Measurements from ENCODE around the gene IFIT1.

IFIT1 gene

DNA sequence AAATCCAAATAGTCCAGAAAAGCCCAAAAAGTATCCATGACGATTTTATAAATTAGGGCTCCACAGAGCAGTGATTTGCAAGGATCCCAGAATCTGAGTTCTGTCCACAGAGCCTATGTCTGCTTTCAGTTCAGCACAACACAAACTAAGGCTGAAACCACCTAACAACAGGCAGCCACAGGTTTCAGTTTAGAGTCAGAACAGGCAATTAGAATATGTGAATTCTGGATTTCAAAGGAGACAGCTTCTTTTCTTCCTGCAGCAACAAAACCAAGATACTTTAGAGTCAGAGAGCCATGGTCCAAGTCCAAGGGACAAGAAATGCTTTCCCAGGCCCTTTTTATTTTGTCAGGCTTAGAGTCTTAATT lies 41.0 kb upstream of the IFIT1 start:
- Histone ChIP-seq H3K27me3 (ENCODE audit: control insufficient read depth in 1 of 2, insufficient read depth in 2 of 2, low read length in 2 of 2) (no peaks in the 10 kb centered on the region), H3K9me3 (ENCODE audit: control insufficient read depth in 2 of 2, low read length in 2 of 2) (no peaks in the 10 kb centered on the region), H3K36me3 (ENCODE audit: control insufficient read depth in 2 of 2, insufficient read depth in 2 of 2, low read length in 2 of 2) (no peaks in the 10 kb centered on the region), H3K27ac (ENCODE audit: low read length) (no peak overlapping the region), H3K4me1 (ENCODE audit: control insufficient read depth, insufficient read depth, low read length) (peaks cover 4% of the 10 kb centered on the region), H3K4me3 (ENCODE audit: low read length in 2 of 2) (no peak overlapping the region), H3K9ac (ENCODE audit: low read length in 2 of 2) (peak overlapping the region in 1 of 2 donors; percentile 47)

DNA sequence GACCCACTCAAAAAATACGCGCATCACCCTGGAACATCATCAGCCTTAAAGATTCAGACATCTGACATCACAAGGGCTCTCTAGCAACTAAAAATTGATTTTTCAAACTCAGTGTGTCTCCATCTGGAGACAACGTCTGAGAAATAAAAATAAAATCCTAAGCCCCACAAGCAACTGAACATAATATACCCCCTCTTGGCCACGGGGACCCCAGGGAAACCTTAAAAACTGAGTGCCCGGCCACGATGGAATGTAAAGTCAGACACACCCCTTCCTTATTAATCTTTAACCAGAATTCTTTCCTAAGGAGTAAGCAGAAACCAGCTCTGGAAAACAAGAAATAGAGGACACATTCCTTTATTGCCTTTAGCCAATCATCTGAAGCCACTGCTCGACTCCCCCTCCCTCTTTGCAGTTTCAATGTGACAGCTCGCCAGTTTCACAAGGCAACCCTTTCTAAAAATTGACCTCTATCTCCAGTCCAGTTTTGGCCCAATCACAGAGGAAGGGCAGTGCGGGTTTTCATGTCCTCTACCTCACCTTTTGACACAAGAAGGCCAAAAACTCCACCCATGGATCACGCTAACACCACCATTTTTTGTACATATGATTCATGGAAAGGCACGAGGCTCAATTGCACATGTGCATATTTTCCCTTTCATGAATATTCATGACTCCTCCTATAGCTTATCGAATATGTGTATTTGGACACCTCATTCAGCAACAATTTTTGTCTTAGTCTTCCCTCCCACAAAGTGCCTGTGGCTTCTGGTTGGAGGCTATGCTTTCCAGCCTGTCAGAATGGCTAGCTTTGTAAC lies 40.4 kb upstream of the IFIT1 start:
- Histone ChIP-seq H3K27ac (ENCODE audit: low read length) (no peak overlapping the region), H3K36me3 (ENCODE audit: control insufficient read depth in 2 of 2, insufficient read depth in 2 of 2, low read length in 2 of 2) (no peaks in the 10 kb centered on the region), H3K4me3 (ENCODE audit: low read length in 2 of 2) (no peak overlapping the region), H3K9me3 (ENCODE audit: control insufficient read depth in 2 of 2, low read length in 2 of 2) (no peaks in the 10 kb centered on the region), H3K9ac (ENCODE audit: low read length in 2 of 2) (peak overlapping the region in 1 of 2 donors; percentile 47), H3K4me1 (ENCODE audit: control insufficient read depth, insufficient read depth, low read length) (peaks cover 4% of the 10 kb centered on the region), H3K27me3 (ENCODE audit: control insufficient read depth in 1 of 2, insufficient read depth in 2 of 2, low read length in 2 of 2) (no peaks in the 10 kb centered on the region)

- Histone ChIP-seq H3K9ac (ENCODE audit: low read length in 2 of 2) (no peak overlapping the region), H3K27ac (ENCODE audit: low read length) (no peak overlapping the region), H3K4me1 (ENCODE audit: control insufficient read depth, insufficient read depth, low read length) (peaks cover 4% of the 10 kb centered on the region)
These were observed 39.6 kb upstream of the IFIT1 start for GRCh38 chr10:89352802-89353201.

GRCh38 chr10:89355394-89355931 lies 37.0 kb upstream of the IFIT1 start:
- Histone ChIP-seq H3K4me1 (ENCODE audit: control insufficient read depth, insufficient read depth, low read length) (peaks cover 4% of the 10 kb centered on the region), H3K27me3 (ENCODE audit: control insufficient read depth in 1 of 2, insufficient read depth in 2 of 2, low read length in 2 of 2) (no peaks in the 10 kb centered on the region), H3K36me3 (ENCODE audit: control insufficient read depth in 2 of 2, insufficient read depth in 2 of 2, low read length in 2 of 2) (no peaks in the 10 kb centered on the region), H3K9ac (ENCODE audit: low read length in 2 of 2) (no peak overlapping the region), H3K27ac (ENCODE audit: low read length) (no peak overlapping the region), H3K4me3 (ENCODE audit: low read length in 2 of 2) (no peak overlapping the region), H3K9me3 (ENCODE audit: control insufficient read depth in 2 of 2, low read length in 2 of 2) (no peaks in the 10 kb centered on the region)

More at GRCh38 chr10:89352802-89353201, 39.6 kb upstream of the IFIT1 start:
- Histone ChIP-seq H3K4me3 (ENCODE audit: low read length in 2 of 2) (no peak overlapping the region), H3K9me3 (ENCODE audit: control insufficient read depth in 2 of 2, low read length in 2 of 2) (no peaks in the 10 kb centered on the region), H3K27me3 (ENCODE audit: control insufficient read depth in 1 of 2, insufficient read depth in 2 of 2, low read length in 2 of 2) (no peaks in the 10 kb centered on the region), H3K36me3 (ENCODE audit: control insufficient read depth in 2 of 2, insufficient read depth in 2 of 2, low read length in 2 of 2) (no peaks in the 10 kb centered on the region)

DNA sequence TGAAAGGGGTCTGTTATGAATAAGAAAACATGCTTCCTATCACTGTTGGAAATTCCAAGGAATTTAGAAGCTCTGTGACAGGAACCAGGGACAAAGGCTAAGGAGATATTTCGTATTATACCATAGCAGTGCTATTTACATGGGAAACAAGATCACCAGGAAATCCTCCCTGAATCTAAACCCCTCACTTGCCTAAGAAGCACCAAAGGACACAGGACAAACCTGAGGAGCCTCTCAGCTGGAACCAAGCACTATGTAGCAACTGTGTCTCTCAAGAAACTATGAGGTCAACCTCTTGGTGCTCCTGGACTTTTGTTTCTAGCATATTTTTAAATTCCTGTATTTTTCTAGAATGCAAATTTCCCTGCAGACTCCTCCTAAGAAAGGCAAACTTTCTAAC lies 35.3 kb upstream of the IFIT1 start:
- no peaks in the 10 kb centered on the region for H3K36me3 ChIP-seq (ENCODE audit: control insufficient read depth in 2 of 2, insufficient read depth in 2 of 2, low read length in 2 of 2)
- no peaks in the 10 kb centered on the region for H3K9me3 ChIP-seq (ENCODE audit: control insufficient read depth in 2 of 2, low read length in 2 of 2)
- no peak overlapping the region for H3K4me3 ChIP-seq (ENCODE audit: low read length in 2 of 2)
- H3K27me3 ChIP-seq (ENCODE audit: control insufficient read depth in 1 of 2, insufficient read depth in 2 of 2, low read length in 2 of 2) = no peaks in the 10 kb centered on the region
- no peaks in the 10 kb centered on the region for H3K4me1 ChIP-seq (ENCODE audit: control insufficient read depth, insufficient read depth, low read length)
- H3K27ac ChIP-seq (ENCODE audit: low read length) = no peak overlapping the region
- no peak overlapping the region for H3K9ac ChIP-seq (ENCODE audit: low read length in 2 of 2)

GRCh38 chr10:89357975-89358374 lies 34.4 kb upstream of the IFIT1 start:
- Histone ChIP-seq H3K4me1 (ENCODE audit: control insufficient read depth, insufficient read depth, low read length) (no peaks in the 10 kb centered on the region), H3K27me3 (ENCODE audit: control insufficient read depth in 1 of 2, insufficient read depth in 2 of 2, low read length in 2 of 2) (no peaks in the 10 kb centered on the region), H3K9ac (ENCODE audit: low read length in 2 of 2) (no peak overlapping the region), H3K9me3 (ENCODE audit: control insufficient read depth in 2 of 2, low read length in 2 of 2) (no peaks in the 10 kb centered on the region), H3K4me3 (ENCODE audit: low read length in 2 of 2) (no peak overlapping the region), H3K27ac (ENCODE audit: low read length) (no peak overlapping the region), H3K36me3 (ENCODE audit: control insufficient read depth in 2 of 2, insufficient read depth in 2 of 2, low read length in 2 of 2) (no peaks in the 10 kb centered on the region)

- H3K9ac ChIP-seq (ENCODE audit: low read length in 2 of 2) = no peak overlapping the region
- H3K4me1 ChIP-seq (ENCODE audit: control insufficient read depth, insufficient read depth, low read length) = no peaks in the 10 kb centered on the region
- H3K9me3 ChIP-seq (ENCODE audit: control insufficient read depth in 2 of 2, low read length in 2 of 2) = no peaks in the 10 kb centered on the region
- H3K27me3 ChIP-seq (ENCODE audit: control insufficient read depth in 1 of 2, insufficient read depth in 2 of 2, low read length in 2 of 2) = no peaks in the 10 kb centered on the region
- H3K36me3 ChIP-seq (ENCODE audit: control insufficient read depth in 2 of 2, insufficient read depth in 2 of 2, low read length in 2 of 2) = no peaks in the 10 kb centered on the region
- no peak overlapping the region for H3K27ac ChIP-seq (ENCODE audit: low read length)
- no peak overlapping the region for H3K4me3 ChIP-seq (ENCODE audit: low read length in 2 of 2)
These were observed 32.3 kb upstream of the IFIT1 start for GRCh38 chr10:89360157-89360556.

- Histone ChIP-seq H3K4me3 (ENCODE audit: low read length in 2 of 2) (no peak overlapping the region), H3K27ac (ENCODE audit: low read length) (no peak overlapping the region), H3K9me3 (ENCODE audit: control insufficient read depth in 2 of 2, low read length in 2 of 2) (no peaks in the 10 kb centered on the region), H3K36me3 (ENCODE audit: control insufficient read depth in 2 of 2, insufficient read depth in 2 of 2, low read length in 2 of 2) (no peaks in the 10 kb centered on the region), H3K27me3 (ENCODE audit: control insufficient read depth in 1 of 2, insufficient read depth in 2 of 2, low read length in 2 of 2) (no peaks in the 10 kb centered on the region), H3K9ac (ENCODE audit: low read length in 2 of 2) (no peak overlapping the region), H3K4me1 (ENCODE audit: control insufficient read depth, insufficient read depth, low read length) (peaks cover 3% of the 10 kb centered on the region)
These were observed 29.5 kb upstream of the IFIT1 start for GRCh38 chr10:89362929-89363328.

GRCh38 chr10:89363729-89364442 lies 28.5 kb upstream of the IFIT1 start:
- H3K36me3 ChIP-seq (ENCODE audit: control insufficient read depth in 2 of 2, insufficient read depth in 2 of 2, low read length in 2 of 2) = no peaks in the 10 kb centered on the region
- no peaks in the 10 kb centered on the region for H3K9me3 ChIP-seq (ENCODE audit: control insufficient read depth in 2 of 2, low read length in 2 of 2)
- H3K4me3 ChIP-seq (ENCODE audit: low read length in 2 of 2) = no peak overlapping the region
- H3K9ac ChIP-seq (ENCODE audit: low read length in 2 of 2) = no peak overlapping the region
- H3K27me3 ChIP-seq (ENCODE audit: control insufficient read depth in 1 of 2, insufficient read depth in 2 of 2, low read length in 2 of 2) = no peaks in the 10 kb centered on the region
- no peak overlapping the region for H3K27ac ChIP-seq (ENCODE audit: low read length)
- peaks cover 3% of the 10 kb centered on the region for H3K4me1 ChIP-seq (ENCODE audit: control insufficient read depth, insufficient read depth, low read length)

- Histone ChIP-seq H3K36me3 (ENCODE audit: control insufficient read depth in 2 of 2, insufficient read depth in 2 of 2, low read length in 2 of 2) (no peaks in the 10 kb centered on the region), H3K27me3 (ENCODE audit: control insufficient read depth in 1 of 2, insufficient read depth in 2 of 2, low read length in 2 of 2) (no peaks in the 10 kb centered on the region), H3K4me3 (ENCODE audit: low read length in 2 of 2) (no peak overlapping the region), H3K27ac (ENCODE audit: low read length) (no peak overlapping the region), H3K9me3 (ENCODE audit: control insufficient read depth in 2 of 2, low read length in 2 of 2) (no peaks in the 10 kb centered on the region), H3K9ac (ENCODE audit: low read length in 2 of 2) (no peak overlapping the region), H3K4me1 (ENCODE audit: control insufficient read depth, insufficient read depth, low read length) (peaks cover 3% of the 10 kb centered on the region)
These were observed 27.9 kb upstream of the IFIT1 start for GRCh38 chr10:89364531-89364930.

DNA sequence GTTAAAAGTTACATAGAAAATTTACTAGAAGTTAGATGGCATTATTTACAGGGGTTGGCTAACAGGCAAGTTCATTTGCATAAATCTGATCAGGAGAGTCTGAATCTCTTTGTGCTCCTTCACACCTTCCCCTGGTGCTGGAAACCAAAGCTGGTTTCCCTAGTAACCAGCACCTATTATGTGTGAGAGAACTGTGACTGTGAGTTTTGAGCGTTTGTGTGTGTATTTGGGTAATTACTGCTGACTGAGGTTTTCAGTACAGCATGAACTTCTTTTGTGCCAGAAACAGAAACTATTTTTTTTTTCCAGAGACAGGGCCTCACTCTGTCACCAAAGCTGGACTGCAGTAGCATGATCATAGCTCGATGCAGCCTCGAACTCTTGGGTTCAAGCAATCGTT lies 24.9 kb upstream of the IFIT1 start:
- Histone ChIP-seq H3K4me3 (ENCODE audit: low read length in 2 of 2) (no peak overlapping the region), H3K9me3 (ENCODE audit: control insufficient read depth in 2 of 2, low read length in 2 of 2) (no peaks in the 10 kb centered on the region), H3K27me3 (ENCODE audit: control insufficient read depth in 1 of 2, insufficient read depth in 2 of 2, low read length in 2 of 2) (no peaks in the 10 kb centered on the region), H3K4me1 (ENCODE audit: control insufficient read depth, insufficient read depth, low read length) (peaks cover 3% of the 10 kb centered on the region), H3K9ac (ENCODE audit: low read length in 2 of 2) (no peak overlapping the region), H3K36me3 (ENCODE audit: control insufficient read depth in 2 of 2, insufficient read depth in 2 of 2, low read length in 2 of 2) (no peaks in the 10 kb centered on the region), H3K27ac (ENCODE audit: low read length) (no peak overlapping the region)
